ENCODE measurements around the gene AGFG2.

AGFG2 gene

DNA sequence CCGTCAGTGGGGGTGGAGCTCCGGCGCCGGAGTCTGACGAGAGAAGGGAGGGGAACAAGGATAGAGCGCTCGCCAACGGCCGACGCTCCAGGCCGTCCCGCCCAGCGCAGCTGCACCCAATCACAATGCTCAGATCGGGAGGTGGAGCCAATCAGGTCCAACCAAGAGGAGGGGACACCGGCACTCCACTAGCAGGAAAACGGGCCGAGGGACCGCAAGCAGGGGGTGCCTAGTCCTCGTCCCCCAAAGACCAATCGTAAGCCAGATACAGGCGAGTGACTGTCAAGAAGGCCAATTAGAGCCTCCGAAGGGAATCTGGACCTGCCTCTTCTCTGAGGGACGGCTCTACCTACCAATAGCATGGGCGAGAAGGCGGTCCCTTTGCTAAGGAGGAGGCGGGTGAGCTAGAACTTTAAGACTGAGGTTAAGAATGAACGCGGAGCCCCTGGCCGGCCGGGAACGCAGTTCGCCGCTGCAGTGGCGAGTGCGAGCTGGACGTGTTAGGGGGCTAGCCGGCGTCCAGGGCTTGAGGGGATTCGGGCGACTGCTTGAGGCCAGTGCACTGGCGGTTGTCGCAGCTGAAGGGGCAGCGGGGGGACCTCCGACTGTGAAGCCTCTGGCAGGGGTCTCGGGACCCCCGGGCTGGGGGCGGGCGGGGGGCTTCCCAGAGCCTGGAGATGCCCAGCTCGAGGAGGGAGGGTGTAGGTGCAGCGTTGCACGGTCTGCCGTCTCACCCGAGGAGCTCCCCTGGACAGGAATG lies 47.4 kb downstream of the AGFG2 start, which contains the start of gene FBXO24:
Gene FBXO24, plus strand, starts transcription at position 63 of the 760 bp plus-strand sequence. Its CDS starts 298 bp downstream, at position 361.
- peak; percentile 100 for DNase-seq (ENCODE audit: low spot score)

DNA sequence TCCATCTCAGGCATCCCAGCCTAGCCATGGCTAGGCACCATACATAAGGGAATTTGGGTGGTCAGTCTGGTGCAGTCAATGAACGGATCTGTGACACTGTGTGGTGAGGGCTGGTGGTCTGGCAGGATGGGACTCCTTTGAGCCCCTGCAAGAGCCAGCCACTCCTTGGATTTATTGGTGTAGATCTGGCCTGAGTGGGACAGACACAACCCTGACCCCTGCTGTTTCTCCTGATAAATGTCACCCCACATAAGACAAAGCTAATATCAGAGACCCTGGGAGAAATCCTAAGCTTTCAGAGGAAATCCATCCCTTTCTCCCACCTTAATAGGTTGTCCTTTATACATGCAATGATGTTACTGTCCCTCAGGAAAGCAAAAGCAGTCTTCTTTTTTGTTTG lies 49.4 kb downstream of the AGFG2 start:
- DNase-seq (ENCODE audit: low spot score), result no peak

DNA sequence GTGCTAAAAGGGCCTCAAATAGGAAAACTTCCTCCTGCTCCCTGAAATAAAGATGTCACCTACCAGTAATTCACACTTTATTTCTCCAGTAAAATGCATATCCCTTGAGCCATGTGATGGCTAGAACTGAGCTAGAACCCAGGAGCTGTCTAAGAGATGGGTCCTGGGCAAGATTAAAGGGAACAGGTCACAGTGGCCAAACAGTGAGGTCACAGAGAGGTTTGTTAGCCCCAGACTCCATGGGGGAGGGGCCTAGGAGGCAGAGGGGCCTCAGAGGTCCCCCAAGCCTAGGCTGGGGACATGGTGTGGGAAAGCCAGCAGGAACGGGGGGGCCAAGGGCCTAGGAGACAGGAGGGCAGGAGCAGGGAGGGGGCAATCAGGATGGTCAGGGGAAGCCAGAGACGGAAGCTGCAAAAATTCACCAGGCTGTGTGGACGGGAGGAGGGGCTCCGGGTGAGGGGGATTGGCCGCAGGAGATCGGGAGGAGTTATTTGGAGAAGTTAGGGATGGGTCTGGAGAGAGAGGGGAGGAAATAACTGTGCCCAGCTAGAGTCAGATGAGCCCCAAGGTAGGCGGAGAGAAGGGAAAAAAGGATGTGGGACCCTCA lies 50.4 kb downstream of the AGFG2 start:
- no peak for DNase-seq (ENCODE audit: low spot score)

DNA sequence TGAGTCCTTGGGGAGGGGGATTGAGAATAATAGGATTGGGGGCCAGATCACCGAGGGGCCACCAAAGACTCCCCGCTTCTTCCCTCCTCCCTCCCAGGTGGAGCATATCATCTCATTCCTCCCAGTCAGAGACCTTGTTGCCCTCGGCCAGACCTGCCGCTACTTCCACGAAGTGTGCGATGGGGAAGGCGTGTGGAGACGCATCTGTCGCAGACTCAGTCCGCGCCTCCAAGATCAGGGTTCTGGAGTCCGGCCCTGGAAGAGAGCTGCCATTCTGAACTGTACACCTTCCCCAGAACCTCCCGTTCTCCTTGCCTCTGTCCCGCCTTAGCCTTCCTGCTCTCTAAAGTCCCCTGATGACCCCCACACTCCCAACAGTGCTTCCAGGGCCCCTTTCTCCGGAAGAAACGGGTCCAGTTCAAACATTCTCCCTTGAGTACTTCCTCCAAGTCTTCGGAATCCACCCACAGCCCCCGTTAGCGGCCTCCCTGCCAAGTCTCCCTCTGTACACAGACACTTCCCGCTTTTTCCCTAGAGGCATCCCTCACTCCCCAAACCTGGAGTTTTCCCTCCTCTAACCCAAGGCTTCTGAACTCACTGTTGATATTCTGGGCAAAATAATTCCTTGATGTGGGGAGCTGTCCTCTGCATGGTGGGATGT lies 51.2 kb downstream of the AGFG2 start:
- no peak for DNase-seq (ENCODE audit: low spot score)

DNA sequence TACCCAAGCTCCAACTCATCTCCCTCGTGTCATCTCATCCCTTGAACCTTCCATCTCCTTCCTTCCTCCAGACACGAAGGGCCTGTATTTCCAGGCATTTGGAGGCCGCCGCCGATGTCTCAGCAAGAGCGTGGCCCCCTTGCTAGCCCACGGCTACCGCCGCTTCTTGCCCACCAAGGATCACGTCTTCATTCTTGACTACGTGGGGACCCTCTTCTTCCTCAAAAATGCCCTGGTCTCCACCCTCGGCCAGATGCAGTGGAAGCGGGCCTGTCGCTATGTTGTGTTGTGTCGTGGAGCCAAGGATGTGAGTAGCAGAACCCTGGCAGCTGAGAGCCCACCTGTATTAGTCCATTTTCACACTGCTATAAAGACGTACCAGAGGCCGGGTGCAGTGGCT lies 52.6 kb downstream of the AGFG2 start:
- no peak for DNase-seq (ENCODE audit: low spot score)

DNA sequence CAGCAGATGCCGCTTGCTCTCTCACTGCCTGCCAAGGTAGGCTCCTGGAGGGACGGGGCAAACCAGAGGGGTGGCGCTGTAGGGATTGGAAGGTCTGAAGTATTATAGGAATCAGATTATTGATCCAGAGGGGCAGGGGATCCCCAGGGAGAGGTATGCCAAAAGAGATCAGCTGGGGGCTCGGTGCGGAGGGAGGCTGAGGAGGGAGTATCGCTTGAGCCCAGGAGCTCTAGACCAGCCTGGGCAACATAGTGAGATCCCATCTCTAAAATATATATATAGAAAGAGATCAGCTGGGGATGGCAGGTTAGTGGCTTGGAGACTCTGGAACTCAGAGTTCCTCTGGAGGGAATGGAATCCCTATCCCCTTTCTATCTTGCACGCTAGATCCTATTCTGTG lies 56.2 kb downstream of the AGFG2 start:
- no peak for DNase-seq (ENCODE audit: low spot score)

DNA sequence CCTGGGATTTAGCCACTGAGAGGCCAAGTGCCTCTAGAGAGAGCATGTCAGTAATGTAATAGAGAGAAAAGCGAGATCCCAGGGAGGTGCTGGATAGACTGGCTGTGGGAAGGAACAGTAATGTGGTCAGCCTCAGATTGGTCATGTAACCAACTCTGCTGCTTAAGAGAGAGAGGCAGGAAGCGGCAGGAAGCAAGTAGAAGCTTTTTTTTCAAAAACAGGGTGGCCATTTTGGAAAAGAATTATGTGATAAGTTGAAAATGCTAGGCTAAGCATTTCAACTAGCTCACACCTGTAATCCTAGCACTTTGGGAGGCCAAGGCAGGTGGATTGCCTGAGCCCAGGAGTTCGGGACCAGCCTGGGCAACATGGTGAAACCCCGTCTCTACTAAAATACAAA lies 59.4 kb downstream of the AGFG2 start:
- no peak for DNase-seq (ENCODE audit: low spot score)

DNA sequence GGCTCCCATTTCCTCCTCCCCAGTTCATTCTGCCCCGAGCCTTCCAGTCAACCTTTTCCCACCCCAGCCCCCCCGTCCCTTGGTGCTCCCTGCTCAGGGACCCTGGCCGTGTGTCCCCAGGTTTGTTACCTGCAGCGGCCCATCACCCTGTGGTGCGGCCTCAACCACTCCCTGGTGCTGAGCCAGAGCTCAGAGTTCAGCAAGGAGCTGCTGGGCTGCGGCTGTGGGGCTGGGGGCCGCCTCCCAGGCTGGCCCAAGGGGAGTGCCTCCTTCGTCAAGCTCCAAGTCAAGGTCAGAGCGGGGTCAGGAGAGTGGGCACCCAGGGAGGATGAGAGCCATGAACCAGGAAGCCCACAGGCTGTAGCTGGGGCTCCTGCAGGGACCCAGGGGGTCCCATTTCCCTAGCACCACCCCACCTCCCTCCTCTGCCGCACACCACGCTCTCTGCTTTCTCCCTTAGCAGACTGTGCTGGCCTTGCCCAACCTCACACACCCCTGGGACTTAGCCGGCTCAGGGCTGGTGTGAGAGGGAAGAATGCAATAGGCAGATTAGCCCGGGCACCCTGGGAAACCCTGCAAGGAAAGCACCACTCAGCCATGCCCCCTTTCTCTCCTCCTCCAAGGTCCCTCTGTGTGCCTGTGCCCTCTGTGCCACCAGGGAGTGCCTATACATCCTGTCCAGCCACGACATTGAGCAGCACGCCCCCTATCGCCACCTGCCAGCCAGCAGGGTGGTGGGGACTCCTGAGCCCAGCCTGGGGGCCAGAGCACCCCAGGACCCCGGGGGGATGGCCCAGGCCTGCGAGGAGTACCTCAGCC lies 61.1 kb downstream of the AGFG2 start:
- no peak for DNase-seq (ENCODE audit: low spot score)

DNA sequence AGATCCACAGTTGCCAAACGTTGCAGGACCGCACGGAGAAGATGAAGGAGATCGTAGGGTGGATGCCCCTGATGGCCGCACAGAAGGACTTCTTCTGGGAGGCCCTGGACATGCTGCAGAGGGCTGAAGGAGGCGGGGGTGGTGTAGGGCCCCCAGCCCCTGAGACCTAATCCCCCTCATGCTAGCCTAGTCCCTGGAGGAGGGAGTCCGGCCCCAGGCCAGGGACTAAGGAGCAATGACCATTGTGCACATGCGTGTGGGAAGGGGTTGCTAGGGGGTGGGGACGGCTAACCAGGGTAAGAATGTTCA lies 61.7 kb downstream of the AGFG2 start:
- DNase-seq (ENCODE audit: low spot score), result no peak

DNA sequence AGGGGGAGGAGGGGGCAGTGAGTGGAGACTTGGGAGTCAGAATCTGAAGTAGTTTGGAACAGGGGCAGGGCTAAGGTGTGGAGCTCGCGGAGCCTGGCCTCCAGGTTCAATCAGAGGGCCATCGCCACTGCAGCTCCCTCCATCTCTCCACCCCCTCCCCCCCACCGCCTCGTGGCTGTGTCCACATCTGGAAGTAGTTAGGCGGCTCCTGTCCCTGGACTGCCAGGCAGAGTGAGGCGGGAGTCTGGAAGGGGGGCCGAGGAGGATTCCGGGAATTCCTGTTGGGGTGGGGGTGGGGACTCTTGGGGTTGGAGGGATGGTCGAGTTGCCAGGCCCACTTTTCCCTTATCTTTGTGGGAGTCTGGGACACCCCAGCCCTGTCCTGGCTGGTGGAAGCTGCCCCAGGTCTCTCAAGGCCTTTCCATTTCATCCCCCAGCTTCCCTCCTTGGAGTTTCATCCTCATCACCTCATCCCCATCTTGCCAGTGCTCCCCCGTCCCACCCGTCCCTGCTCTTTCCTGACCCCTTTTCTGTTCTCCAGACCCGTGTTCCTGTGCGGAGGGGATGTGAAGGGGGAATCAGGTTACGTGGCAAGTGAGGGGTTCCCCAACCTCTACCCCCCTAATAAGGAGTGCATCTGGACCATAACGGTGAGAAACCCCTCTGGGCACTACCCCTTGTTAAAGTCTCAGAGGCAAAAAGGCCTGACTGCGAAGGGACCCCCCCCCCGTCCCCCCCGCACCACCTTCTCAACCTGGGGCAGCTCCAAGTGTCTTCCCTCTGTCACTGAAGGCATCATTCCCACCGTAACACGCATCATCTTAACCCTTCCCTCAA lies 64.1 kb downstream of the AGFG2 start:
- no peak for DNase-seq (ENCODE audit: low spot score)

DNA sequence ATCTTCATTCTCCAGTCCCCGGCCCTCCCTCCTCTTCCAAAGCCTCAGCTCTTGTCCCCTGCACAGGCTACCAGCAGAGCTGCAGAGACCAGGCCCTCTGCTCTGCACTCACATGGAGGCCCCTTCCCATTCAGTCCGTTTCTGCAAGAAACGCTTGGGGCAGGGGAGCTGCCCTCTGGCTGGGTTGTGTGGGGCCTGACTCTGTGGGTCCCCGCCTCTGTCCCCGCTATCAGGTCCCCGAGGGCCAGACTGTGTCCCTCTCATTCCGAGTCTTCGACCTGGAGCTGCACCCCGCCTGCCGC lies 64.7 kb downstream of the AGFG2 start:
- DNase-seq (ENCODE audit: low spot score), result no peak

DNA sequence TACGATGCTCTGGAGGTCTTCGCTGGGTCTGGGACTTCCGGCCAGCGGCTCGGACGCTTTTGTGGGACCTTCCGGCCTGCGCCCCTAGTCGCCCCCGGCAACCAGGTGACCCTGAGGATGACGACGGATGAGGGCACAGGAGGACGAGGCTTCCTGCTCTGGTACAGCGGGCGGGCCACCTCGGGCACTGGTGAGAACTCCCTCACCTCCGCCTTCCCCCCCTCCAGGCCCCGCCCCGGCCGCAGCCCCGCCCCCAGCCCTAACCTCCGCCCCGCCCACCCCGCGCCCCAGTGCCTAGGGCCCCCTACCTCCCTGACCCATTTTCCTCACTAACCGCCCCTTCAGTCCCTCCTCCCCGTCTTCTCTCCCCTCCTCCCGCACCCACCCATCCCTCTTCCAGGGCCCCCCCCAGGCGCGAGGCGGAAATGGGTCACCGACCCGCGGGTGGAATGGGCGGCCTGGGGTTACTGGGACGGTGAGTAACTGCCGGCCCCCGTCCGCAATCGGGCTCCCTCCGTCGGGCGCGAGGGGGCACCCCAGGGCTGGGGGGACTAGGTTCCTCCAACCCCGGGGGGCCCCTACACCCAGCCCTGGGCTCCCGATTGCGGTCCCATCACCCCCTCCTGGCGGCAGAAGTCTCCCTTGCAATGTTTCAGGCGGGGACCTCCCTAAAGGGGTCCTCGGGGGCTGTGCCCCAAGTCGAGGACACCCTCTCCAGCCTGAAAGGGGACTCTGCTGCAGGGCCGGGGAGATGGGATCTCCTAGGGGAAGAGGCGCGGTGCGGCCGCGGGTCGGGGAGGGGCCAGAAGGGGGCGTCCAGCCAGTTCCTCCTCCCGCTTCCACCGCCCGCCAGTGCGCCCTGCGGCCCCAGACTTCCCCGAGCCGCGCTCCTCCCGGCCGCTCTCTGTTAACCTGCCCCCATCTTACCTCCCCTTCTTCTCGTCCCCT lies 65.3 kb downstream of the AGFG2 start:
- DNase-seq (ENCODE audit: low spot score), result peak; percentile 93

DNA sequence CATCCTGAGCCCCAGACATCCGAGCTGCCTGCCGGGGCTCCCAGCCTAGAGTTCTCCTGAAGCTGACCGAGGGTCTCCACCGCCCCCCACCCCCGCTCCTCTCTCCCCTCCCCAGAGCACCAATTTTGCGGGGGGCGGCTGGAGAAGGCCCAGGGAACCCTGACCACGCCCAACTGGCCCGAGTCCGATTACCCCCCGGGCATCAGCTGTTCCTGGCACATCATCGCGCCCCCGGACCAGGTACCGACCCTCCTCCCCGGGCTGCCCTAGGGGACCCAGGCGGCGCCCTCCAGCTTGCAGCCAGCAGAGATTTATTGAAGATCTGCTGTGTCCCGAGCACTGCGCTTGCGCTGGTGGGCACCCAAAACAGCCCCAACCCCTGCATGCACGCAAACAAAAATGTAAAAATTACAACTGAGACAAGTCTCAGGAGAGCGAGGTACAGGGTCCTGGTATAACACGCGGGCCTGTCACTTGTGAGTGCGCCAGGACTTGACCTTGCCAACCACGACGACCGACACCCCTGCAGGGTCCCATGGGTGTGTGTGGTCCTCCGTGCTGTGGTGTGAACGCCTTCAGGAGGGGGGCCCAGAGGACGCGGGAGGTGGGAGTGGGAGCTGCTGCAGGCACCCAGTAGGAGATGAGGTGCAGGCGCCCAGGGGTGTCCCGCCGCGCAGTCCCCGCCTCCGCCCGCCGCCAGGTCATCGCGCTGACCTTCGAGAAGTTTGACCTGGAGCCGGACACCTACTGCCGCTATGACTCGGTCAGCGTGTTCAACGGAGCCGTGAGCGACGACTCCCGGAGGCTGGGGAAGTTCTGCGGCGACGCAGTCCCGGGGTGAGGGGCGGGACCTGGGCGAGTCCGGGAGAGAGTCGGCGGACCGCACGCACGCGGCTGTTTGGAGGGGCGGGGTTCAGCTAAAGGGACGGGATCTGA lies 66.2 kb downstream of the AGFG2 start:
- no peak for DNase-seq (ENCODE audit: low spot score)

DNA sequence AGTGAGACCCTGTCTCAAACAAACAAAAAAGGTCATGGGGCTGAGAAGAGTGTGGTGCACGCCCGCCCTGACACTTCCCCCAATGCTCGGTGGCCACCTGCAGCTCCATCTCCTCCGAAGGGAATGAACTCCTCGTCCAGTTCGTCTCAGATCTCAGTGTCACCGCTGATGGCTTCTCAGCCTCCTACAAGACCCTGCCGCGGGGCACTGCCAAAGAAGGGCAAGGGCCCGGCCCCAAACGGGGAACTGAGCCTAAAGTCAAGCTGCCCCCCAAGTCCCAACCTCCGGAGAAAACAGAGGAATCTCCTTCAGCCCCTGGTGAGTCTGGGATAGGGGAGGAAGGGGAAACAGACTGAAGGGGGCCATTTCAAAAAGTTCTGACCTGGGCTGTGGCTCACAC lies 67.3 kb downstream of the AGFG2 start:
- no peak for DNase-seq (ENCODE audit: low spot score)

DNA sequence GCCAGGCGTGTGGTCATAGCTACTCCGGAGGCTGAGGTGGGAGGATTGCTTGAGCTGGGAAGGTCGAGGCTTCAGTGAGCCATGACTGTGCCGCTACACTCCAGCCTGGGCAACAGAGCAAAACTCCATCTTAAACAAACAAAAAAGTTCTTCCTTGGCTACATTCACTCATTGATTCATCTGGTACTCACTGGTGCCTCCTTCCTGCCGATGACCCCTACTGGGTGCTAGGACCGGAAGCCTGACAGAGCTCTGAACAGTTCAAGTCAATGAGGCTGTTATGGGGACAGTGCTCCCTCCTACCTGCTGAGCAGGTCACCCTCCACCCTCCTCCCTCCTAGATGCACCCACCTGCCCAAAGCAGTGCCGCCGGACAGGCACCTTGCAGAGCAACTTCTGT lies 68.1 kb downstream of the AGFG2 start:
- DNase-seq (ENCODE audit: low spot score), result no peak

DNA sequence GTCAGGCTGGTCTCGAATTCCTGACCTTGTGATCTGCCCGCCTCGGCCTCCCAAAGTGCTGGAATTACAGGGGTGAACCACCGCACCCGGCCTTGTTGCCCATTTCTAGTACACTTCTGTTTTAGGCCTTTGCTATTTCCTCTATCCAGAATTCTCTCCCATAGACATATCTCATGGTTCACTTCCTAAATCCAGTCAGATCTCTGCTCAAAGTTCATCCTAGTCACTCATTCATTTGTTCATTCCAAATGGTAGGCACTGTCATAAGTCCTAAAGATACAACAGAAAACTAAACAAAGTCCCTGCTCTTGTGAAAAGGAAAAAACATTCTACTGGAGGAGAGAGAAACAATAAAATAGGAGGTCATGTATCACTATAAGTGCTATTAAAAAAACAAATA lies 71.0 kb downstream of the AGFG2 start:
- no peak for DNase-seq (ENCODE audit: low spot score)

DNA sequence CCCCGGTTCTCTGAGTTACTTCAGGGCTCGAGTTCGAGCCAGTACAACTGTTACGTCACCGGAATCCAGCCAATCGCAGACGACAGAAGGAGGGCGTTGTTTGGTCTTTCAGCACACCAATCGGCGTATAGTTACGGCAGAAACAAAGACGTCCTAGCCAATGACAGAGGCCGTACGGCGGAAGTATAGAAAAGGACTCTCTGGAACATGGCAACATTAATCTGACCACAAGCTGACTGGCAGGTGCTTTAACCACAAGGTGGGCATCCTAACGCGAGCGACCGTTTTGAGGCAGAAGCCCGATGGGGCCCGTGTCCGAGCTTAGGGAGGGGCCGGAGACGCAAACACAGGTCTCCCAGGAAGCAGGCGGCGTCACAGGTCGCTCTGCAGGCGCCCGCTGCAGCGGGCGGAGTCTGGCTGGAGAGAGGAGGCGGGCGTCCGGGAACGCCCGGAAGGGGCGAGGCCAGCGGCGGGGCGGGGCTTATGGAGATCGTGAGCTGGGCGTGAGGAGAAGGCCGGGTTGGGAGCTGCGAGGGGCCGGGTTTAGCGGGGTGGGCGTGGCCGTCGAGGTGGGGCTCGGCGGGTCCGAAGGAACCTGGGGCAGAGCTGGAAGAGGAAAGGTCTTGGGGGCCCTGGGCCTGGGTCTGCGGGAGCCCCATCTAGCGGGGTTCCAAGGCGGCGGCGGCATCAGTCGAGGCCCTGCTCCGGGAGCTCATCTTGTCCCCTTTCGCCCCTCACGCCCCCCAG lies 73.2 kb downstream of the AGFG2 start, which contains the start of gene MOSPD3:
Gene MOSPD3, plus strand, starts transcription at position 558 of the 747 bp plus-strand sequence. CDS start 252 bp downstream, outside the sequence.
- peak; percentile 99 for DNase-seq (ENCODE audit: low spot score)

DNA sequence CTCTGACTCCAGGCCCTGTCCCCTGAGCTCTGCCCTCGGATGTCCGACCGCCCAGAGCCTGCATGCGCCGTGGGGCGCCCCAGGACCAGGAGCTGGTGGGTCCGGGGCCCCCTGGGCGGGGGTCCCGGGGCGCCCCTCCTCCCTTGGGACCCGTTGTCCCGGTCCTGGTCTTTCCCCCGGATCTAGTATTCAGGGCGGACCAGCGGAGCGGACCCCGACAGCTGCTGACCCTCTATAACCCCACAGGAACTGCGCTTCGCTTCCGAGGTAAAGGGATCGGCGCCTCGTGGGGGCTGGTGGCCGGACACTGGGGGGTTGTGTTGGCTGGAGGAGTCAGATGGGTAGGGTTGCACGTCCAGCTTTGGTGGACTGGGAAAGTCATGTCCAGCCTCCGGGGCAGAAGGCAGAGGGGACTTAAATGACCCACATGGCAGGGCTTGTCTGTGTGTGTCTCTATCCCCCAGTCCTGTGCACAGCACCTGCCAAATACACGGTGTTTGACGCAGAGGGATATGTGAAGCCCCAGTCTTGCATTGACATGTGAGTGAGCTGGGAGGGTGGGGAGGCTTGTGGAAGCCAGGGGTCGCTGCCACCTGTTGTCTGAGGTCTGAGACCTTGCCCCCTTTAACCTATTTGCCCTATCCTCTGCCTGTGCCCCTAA lies 73.9 kb downstream of the AGFG2 start:
- no peak for DNase-seq (ENCODE audit: low spot score)

All from germinal center (tissue), 1 donor.